Measurements from ENCODE around the gene MNDA.

DNA sequence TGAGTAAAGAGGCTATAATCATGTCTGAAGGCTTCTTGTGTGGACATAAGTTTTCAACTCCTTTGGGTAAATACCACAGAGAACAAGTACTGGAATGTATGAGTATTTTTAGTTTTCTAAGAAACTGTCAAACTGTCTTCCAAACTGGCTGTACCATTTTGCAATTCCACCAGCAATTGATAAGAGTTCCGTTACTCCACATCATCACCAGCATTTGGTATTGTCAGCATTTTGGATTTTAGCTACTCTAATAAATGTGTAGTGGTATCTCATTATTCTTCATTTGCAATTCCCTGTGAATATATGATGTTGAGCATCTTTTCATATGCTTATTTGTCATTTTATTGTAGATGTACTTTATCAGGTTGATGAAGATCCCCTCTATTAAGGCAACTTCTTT lies 9.4 kb upstream of the MNDA start:
- TF ChIP-seq EZH2phosphoT487 (IDR thresholded peaks at IDR 0.05) (no peak), EZH2 (IDR thresholded peaks at IDR 0.05) (no peak)

Measured in neural progenitor cell (in vitro differentiated cells).